ENCODE measurements around the gene MB.
"Not testable (repeated sequence)": the region's sequence is repeated elsewhere in the genome, so short reads cannot be mapped to it uniquely, and the experiment has no call there.

The MB gene

DNA sequence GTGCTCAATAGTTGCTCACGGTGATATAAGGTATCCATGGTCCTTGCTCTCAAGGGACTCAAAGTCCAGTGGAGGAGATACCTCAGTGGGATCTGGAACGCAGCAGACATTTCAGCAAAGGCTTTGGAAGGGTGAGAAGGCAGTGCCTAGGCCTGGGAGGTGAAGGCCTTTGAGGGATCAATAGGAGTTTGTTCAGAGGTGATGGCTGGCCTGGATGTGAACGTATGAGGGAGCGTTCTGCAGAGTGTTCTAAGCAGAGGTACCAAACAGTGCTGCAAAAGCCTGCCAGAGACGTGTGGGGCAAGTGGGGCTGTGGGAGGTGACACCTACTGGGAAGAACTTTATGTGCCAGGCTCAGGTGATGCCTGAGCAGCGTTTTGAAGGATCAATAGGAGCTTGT, 7.4 kb upstream of the MB start:
- Mint-ChIP-seq H3K27ac (peak overlapping the region in 1 of 3 experiments; percentile 16), H3K4me3 (no peak overlapping the region), H3K27me3 (ENCODE audit: low read depth) (peaks cover 8% of the 10 kb centered on the region), H3K4me1 (peaks cover 55% of the 10 kb centered on the region), H3K36me3 (ENCODE audit: low read depth) (no peaks in the 10 kb centered on the region), H3K9me3 (no peaks in the 10 kb centered on the region)
- TF ChIP-seq, protein P1, sequence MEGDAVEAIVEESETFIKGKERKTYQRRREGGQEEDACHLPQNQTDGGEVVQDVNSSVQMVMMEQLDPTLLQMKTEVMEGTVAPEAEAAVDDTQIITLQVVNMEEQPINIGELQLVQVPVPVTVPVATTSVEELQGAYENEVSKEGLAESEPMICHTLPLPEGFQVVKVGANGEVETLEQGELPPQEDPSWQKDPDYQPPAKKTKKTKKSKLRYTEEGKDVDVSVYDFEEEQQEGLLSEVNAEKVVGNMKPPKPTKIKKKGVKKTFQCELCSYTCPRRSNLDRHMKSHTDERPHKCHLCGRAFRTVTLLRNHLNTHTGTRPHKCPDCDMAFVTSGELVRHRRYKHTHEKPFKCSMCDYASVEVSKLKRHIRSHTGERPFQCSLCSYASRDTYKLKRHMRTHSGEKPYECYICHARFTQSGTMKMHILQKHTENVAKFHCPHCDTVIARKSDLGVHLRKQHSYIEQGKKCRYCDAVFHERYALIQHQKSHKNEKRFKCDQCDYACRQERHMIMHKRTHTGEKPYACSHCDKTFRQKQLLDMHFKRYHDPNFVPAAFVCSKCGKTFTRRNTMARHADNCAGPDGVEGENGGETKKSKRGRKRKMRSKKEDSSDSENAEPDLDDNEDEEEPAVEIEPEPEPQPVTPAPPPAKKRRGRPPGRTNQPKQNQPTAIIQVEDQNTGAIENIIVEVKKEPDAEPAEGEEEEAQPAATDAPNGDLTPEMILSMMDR (IDR thresholded peaks at IDR 0.05; ENCODE audit: unreplicated experiment in 3 of 3): no peak

DNA sequence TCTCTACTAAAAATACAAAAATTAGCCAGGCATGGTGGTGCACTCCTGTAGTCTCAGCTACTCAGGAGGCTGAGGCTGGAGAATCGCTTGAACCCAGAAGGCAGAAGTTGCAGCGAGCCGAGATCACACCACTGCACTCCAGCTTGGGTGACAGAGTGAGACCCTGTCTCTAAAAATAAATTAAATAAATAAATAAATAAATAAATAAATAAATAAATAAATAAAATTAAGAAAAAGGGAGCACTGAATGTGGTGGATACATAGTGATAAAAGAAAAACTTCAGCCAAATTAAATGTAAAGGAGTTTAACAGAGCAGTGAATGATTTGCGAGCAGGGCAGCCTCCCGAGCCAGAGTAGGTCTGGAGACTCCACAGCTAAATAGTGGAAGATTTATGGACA, 6.8 kb upstream of the MB start:
- H3K36me3 Mint-ChIP-seq (ENCODE audit: low read depth); H3K27me3 Mint-ChIP-seq (ENCODE audit: low read depth); H3K9me3 Mint-ChIP-seq; H3K27ac Mint-ChIP-seq: not testable (repeated sequence)
- Mint-ChIP-seq H3K4me1 (peaks cover 52% of the 10 kb centered on the region), H3K4me3 (peak overlapping the region in 1 of 3 experiments; percentile 26)

- Mint-ChIP-seq H3K27ac (peak overlapping the region in 1 of 3 experiments; percentile 30), H3K9me3 (no peaks in the 10 kb centered on the region), H3K4me1 (peaks cover 46% of the 10 kb centered on the region), H3K36me3 (ENCODE audit: low read depth) (no peaks in the 10 kb centered on the region), H3K4me3 (no peak overlapping the region), H3K27me3 (ENCODE audit: low read depth) (peaks cover 4% of the 10 kb centered on the region)
- TF ChIP-seq, protein P1 (IDR thresholded peaks at IDR 0.05; ENCODE audit: unreplicated experiment in 3 of 3): no peak
Observed at GRCh38 chr22:35622191-35622913, 5.2 kb upstream of the MB start.

DNA sequence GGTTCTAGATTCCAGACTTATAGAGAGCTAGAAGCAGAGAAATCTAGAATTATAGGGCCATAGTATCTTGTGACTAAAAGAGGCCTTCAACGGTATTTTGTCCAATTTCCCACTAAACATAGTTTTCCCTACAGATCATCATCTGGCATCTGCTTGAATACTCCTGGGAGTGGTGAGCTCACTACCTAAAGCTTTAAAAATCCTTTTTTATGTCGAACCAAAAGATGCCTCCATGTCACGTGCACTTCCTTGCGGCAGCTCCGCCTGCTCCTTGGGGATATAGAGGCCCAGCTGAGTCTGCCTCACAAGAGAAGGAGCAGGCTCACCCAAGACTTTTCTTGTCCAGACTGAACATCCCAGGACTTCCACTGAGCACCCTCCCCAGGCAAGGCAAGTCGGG, 4.3 kb upstream of the MB start:
- Mint-ChIP-seq H3K4me3 (no peak overlapping the region), H3K9me3 (no peaks in the 10 kb centered on the region), H3K36me3 (ENCODE audit: low read depth) (no peaks in the 10 kb centered on the region), H3K27me3 (ENCODE audit: low read depth) (peaks cover 9% of the 10 kb centered on the region), H3K4me1 (peaks cover 40% of the 10 kb centered on the region), H3K27ac (no peak overlapping the region)
- TF ChIP-seq, protein P1 (IDR thresholded peaks at IDR 0.05; ENCODE audit: unreplicated experiment in 3 of 3): no peak

DNA sequence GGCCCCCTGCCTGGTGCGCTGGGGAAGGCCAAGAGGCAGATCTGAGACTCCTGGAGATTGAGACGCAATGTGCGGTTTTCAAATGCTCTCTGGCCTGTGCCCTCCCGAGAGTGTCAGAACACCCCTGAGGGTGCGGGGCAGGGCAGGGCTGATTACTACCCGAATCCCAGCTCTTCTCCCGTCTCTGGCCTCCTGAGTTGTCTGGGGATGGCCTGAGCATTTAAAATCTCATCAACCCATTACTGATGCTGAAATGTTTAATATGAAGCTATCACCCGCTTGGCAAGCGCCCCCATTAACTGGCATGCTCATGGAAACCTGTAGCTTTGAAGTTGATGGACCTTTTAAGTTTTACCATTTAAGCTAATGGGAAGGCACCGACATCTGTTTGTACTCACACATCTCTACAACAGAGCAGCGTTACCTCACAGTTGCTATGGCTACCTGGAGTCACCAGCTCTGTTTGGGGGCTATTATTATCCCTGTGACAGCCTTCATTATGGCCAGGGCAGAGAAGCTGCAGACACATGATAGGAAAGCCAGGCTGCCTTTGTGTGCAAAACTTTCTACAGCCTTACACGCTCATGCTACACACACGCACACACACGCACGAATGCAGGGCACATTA, 3.6 kb upstream of the MB start:
- Mint-ChIP-seq H3K27ac (peak overlapping the region in 1 of 3 experiments; percentile 36), H3K36me3 (ENCODE audit: low read depth) (no peaks in the 10 kb centered on the region), H3K9me3 (no peaks in the 10 kb centered on the region), H3K4me1 (peaks cover 33% of the 10 kb centered on the region), H3K27me3 (ENCODE audit: low read depth) (peaks cover 8% of the 10 kb centered on the region), H3K4me3 (no peak overlapping the region)
- TF ChIP-seq, protein P1 (IDR thresholded peaks at IDR 0.05; ENCODE audit: unreplicated experiment in 3 of 3): no peak

GRCh38 chr22:35619336-35620094, 2.4 kb upstream of the MB start:
- H3K4me3 Mint-ChIP-seq: no peak overlapping the region
- H3K4me1 Mint-ChIP-seq: peaks cover 32% of the 10 kb centered on the region
- H3K9me3 Mint-ChIP-seq: no peaks in the 10 kb centered on the region
- TF ChIP-seq, protein P1 (IDR thresholded peaks at IDR 0.05; ENCODE audit: unreplicated experiment in 3 of 3): no peak
- H3K36me3 Mint-ChIP-seq (ENCODE audit: low read depth): no peaks in the 10 kb centered on the region
- peaks cover 9% of the 10 kb centered on the region for H3K27me3 Mint-ChIP-seq (ENCODE audit: low read depth)
- no peak overlapping the region for H3K27ac Mint-ChIP-seq
